ENCODE results near the gene CX3CR1.

The CX3CR1 gene

GRCh38 chr3:39313289-39313688 lies 33.5 kb upstream of the CX3CR1 start:
- H3K4me1 ChIP-seq (ENCODE audit: insufficient read depth, low read length): no peaks in the 10 kb centered on the region
- no peak overlapping the region for H2AFZ ChIP-seq (ENCODE audit: low read depth, low read length)

GRCh38 chr3:39302178-39302577 lies 22.3 kb upstream of the CX3CR1 start:
- Histone ChIP-seq H3K9me3 (ENCODE audit: low read length) (no peaks in the 10 kb centered on the region), H3K27me3 (ENCODE audit: insufficient read depth, low read length) (no peaks in the 10 kb centered on the region), H2AFZ (ENCODE audit: low read depth, low read length) (no peak overlapping the region), H3K4me3 (ENCODE audit: low read length) (no peak overlapping the region), H3K4me1 (ENCODE audit: insufficient read depth, low read length) (no peaks in the 10 kb centered on the region), H3K36me3 (ENCODE audit: insufficient read depth, low read length) (no peaks in the 10 kb centered on the region)

More at GRCh38 chr3:39313289-39313688, 33.5 kb upstream of the CX3CR1 start:
- H3K9me3 ChIP-seq (ENCODE audit: low read length): no peaks in the 10 kb centered on the region
- H3K4me3 ChIP-seq (ENCODE audit: low read length): no peak overlapping the region
- H3K36me3 ChIP-seq (ENCODE audit: insufficient read depth, low read length): no peaks in the 10 kb centered on the region
- H3K27me3 ChIP-seq (ENCODE audit: insufficient read depth, low read length): no peaks in the 10 kb centered on the region

- no peak overlapping the region for H3K4me3 ChIP-seq (ENCODE audit: low read length)
- no peaks in the 10 kb centered on the region for H3K36me3 ChIP-seq (ENCODE audit: insufficient read depth, low read length)
- peaks cover 16% of the 10 kb centered on the region for H3K4me1 ChIP-seq (ENCODE audit: insufficient read depth, low read length)
Measured at GRCh38 chr3:39299279-39299678, 19.4 kb upstream of the CX3CR1 start.

GRCh38 chr3:39296197-39297077 lies 16.6 kb upstream of the CX3CR1 start:
- H3K27me3 ChIP-seq (ENCODE audit: insufficient read depth, low read length): no peaks in the 10 kb centered on the region
- peaks cover 18% of the 10 kb centered on the region for H3K4me1 ChIP-seq (ENCODE audit: insufficient read depth, low read length)
- H2AFZ ChIP-seq (ENCODE audit: low read depth, low read length): no peak overlapping the region
- no peaks in the 10 kb centered on the region for H3K9me3 ChIP-seq (ENCODE audit: low read length)
- no peak overlapping the region for H3K4me3 ChIP-seq (ENCODE audit: low read length)
- H3K36me3 ChIP-seq (ENCODE audit: insufficient read depth, low read length): no peaks in the 10 kb centered on the region

More at GRCh38 chr3:39299279-39299678, 19.4 kb upstream of the CX3CR1 start:
- H2AFZ ChIP-seq (ENCODE audit: low read depth, low read length): no peak overlapping the region
- no peaks in the 10 kb centered on the region for H3K27me3 ChIP-seq (ENCODE audit: insufficient read depth, low read length)
- H3K9me3 ChIP-seq (ENCODE audit: low read length): no peaks in the 10 kb centered on the region

GRCh38 chr3:39295184-39295775 lies 15.4 kb upstream of the CX3CR1 start:
- Histone ChIP-seq H3K27me3 (ENCODE audit: insufficient read depth, low read length) (no peaks in the 10 kb centered on the region), H2AFZ (ENCODE audit: low read depth, low read length) (no peak overlapping the region), H3K4me1 (ENCODE audit: insufficient read depth, low read length) (peaks cover 18% of the 10 kb centered on the region), H3K4me3 (ENCODE audit: low read length) (no peak overlapping the region), H3K36me3 (ENCODE audit: insufficient read depth, low read length) (no peaks in the 10 kb centered on the region), H3K9me3 (ENCODE audit: low read length) (no peaks in the 10 kb centered on the region)

GRCh38 chr3:39294446-39295183 lies 14.8 kb upstream of the CX3CR1 start:
- no peaks in the 10 kb centered on the region for H3K27me3 ChIP-seq (ENCODE audit: insufficient read depth, low read length)
- H3K4me1 ChIP-seq (ENCODE audit: insufficient read depth, low read length): peaks cover 18% of the 10 kb centered on the region
- H3K36me3 ChIP-seq (ENCODE audit: insufficient read depth, low read length): no peaks in the 10 kb centered on the region
- no peaks in the 10 kb centered on the region for H3K9me3 ChIP-seq (ENCODE audit: low read length)
- no peak overlapping the region for H3K4me3 ChIP-seq (ENCODE audit: low read length)
- no peak overlapping the region for H2AFZ ChIP-seq (ENCODE audit: low read depth, low read length)

GRCh38 chr3:39292961-39293360 lies 13.1 kb upstream of the CX3CR1 start:
- Histone ChIP-seq H3K36me3 (ENCODE audit: insufficient read depth, low read length) (no peaks in the 10 kb centered on the region), H3K9me3 (ENCODE audit: low read length) (no peaks in the 10 kb centered on the region), H2AFZ (ENCODE audit: low read depth, low read length) (no peak overlapping the region), H3K27me3 (ENCODE audit: insufficient read depth, low read length) (no peaks in the 10 kb centered on the region), H3K4me1 (ENCODE audit: insufficient read depth, low read length) (peaks cover 18% of the 10 kb centered on the region), H3K4me3 (ENCODE audit: low read length) (no peak overlapping the region)

- H3K27me3 ChIP-seq (ENCODE audit: insufficient read depth, low read length): no peaks in the 10 kb centered on the region
- no peaks in the 10 kb centered on the region for H3K36me3 ChIP-seq (ENCODE audit: insufficient read depth, low read length)
- no peak overlapping the region for H2AFZ ChIP-seq (ENCODE audit: low read depth, low read length)
- H3K4me1 ChIP-seq (ENCODE audit: insufficient read depth, low read length): peaks cover 18% of the 10 kb centered on the region
- H3K9me3 ChIP-seq (ENCODE audit: low read length): no peaks in the 10 kb centered on the region
- no peak overlapping the region for H3K4me3 ChIP-seq (ENCODE audit: low read length)
Measured at GRCh38 chr3:39291903-39292329, 12.1 kb upstream of the CX3CR1 start.

- Histone ChIP-seq H3K9me3 (ENCODE audit: low read length) (no peaks in the 10 kb centered on the region), H3K4me1 (ENCODE audit: insufficient read depth, low read length) (peaks cover 11% of the 10 kb centered on the region), H3K27me3 (ENCODE audit: insufficient read depth, low read length) (no peaks in the 10 kb centered on the region), H3K4me3 (ENCODE audit: low read length) (no peak overlapping the region), H3K36me3 (ENCODE audit: insufficient read depth, low read length) (no peaks in the 10 kb centered on the region), H2AFZ (ENCODE audit: low read depth, low read length) (no peak overlapping the region)
Measured at GRCh38 chr3:39290255-39290654, 10.4 kb upstream of the CX3CR1 start.

- no peaks in the 10 kb centered on the region for H3K36me3 ChIP-seq (ENCODE audit: insufficient read depth, low read length)
- H3K4me3 ChIP-seq (ENCODE audit: low read length): no peak overlapping the region
- no peaks in the 10 kb centered on the region for H3K9me3 ChIP-seq (ENCODE audit: low read length)
- H3K4me1 ChIP-seq (ENCODE audit: insufficient read depth, low read length): no peaks in the 10 kb centered on the region
- no peak overlapping the region for H2AFZ ChIP-seq (ENCODE audit: low read depth, low read length)
- no peaks in the 10 kb centered on the region for H3K27me3 ChIP-seq (ENCODE audit: insufficient read depth, low read length)
Measured at GRCh38 chr3:39289107-39289506, 9.3 kb upstream of the CX3CR1 start.

- Histone ChIP-seq H2AFZ (ENCODE audit: low read depth, low read length) (no peak overlapping the region), H3K36me3 (ENCODE audit: insufficient read depth, low read length) (no peaks in the 10 kb centered on the region), H3K27me3 (ENCODE audit: insufficient read depth, low read length) (no peaks in the 10 kb centered on the region), H3K9me3 (ENCODE audit: low read length) (no peaks in the 10 kb centered on the region), H3K4me1 (ENCODE audit: insufficient read depth, low read length) (no peaks in the 10 kb centered on the region), H3K4me3 (ENCODE audit: low read length) (no peak overlapping the region)
Measured at GRCh38 chr3:39288300-39288808, 8.5 kb upstream of the CX3CR1 start.

- Histone ChIP-seq H3K9me3 (ENCODE audit: low read length) (no peaks in the 10 kb centered on the region), H2AFZ (ENCODE audit: low read depth, low read length) (no peak overlapping the region), H3K4me3 (ENCODE audit: low read length) (no peak overlapping the region), H3K27me3 (ENCODE audit: insufficient read depth, low read length) (no peaks in the 10 kb centered on the region), H3K36me3 (ENCODE audit: insufficient read depth, low read length) (no peaks in the 10 kb centered on the region), H3K4me1 (ENCODE audit: insufficient read depth, low read length) (no peaks in the 10 kb centered on the region)
Measured at GRCh38 chr3:39287216-39288164, 7.7 kb upstream of the CX3CR1 start.
